ENCODE data around the gene PFDN4.

Gene PFDN4

DNA sequence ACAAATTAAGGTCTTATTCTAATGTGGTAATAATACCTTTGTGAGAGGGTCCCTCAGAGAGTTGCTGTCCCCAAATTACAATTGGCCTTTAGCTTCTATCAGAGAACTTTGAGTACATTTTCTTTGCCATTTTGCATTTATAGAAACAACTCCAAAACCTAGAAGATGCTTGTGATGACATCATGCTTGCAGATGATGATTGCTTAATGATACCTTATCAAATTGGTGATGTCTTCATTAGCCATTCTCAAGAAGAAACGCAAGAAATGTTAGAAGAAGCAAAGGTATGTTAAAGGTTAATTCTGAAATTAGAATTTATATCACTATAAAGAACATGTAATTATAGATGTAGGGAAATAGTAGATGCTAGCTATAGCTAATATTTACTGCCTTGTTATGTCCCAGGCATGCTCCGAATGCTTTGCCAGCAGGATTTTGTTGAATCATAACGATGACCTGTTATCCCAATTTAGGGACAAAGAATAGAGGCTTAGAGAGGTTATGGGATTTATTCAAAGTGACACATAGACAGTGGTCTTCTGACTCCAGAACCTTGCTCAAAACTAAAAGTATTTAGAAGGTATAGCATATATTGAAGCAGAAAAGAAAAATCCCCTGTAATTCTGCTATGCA is 7.4 kb downstream of the PFDN4 start:
- Histone ChIP-seq H3K9me3 (ENCODE audit: control insufficient read depth, insufficient read depth, low read depth, low read length) (no peaks in the 10 kb centered on the region), H3K4me1 (ENCODE audit: control insufficient read depth, insufficient read depth, low read length) (no peaks in the 10 kb centered on the region), H3K4me3 (ENCODE audit: low read depth, low read length) (no peak overlapping the region), H3K27ac (ENCODE audit: extremely low read depth, low read depth, low read length) (no peak overlapping the region), H3K36me3 (ENCODE audit: control insufficient read depth in 2 of 2, insufficient read depth in 1 of 2, low read length in 2 of 2) (peaks cover 5 to 50% of the 10 kb centered on the region in 2 experiments; a peak in 2 of 3 replicates)
- ChIA-PET POLR2A (no interaction called here), CTCF (interaction anchor here (1.5 to 2.4 kb wide), 3 partner anchors 112 to 433 kb away, joined by 5 to 6 read pairs (median 6); no protein-coding TSS in a partner anchor)
- TF ChIP-seq ATF2 (tag by site-specific recombination; IDR thresholded peaks at IDR 0.05; ENCODE audit: low read depth) (peak; percentile 53; the same call in 1 of the 2 replicates), SP7 (tag by site-specific recombination; IDR thresholded peaks at IDR 0.05) (peak; percentile 54)
- TF ChIP-seq, protein P1, sequence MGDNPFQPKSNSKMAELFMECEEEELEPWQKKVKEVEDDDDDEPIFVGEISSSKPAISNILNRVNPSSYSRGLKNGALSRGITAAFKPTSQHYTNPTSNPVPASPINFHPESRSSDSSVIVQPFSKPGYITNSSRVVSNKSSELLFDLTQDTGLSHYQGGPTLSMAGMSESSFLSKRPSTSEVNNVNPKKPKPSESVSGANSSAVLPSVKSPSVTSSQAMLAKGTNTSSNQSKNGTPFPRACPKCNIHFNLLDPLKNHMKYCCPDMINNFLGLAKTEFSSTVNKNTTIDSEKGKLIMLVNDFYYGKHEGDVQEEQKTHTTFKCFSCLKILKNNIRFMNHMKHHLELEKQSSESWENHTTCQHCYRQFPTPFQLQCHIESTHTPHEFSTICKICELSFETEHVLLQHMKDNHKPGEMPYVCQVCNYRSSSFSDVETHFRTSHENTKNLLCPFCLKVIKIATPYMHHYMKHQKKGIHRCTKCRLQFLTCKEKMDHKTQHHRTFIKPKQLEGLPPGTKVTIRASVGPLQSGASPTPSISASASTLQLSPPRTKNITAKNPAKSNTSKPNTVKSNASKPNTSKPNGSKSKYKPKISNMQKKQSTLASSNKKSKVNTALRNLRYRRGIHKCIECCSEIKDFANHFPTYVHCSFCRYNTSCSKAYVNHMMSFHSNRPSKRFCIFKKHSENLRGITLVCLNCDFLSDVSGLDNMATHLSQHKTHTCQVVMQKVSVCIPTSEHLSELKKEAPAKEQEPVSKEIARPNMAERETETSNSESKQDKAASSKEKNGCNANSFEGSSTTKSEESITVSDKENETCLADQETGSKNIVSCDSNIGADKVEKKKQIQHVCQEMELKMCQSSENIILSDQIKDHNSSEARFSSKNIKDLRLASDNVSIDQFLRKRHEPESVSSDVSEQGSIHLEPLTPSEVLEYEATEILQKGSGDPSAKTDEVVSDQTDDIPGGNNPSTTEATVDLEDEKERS (tag by site-specific recombination; IDR thresholded peaks at IDR 0.05), result no peak

- ChIA-PET POLR2A (no interaction called here), CTCF (interaction anchor here (1.5 kb wide), 1 partner anchor 19 kb away, joined by 3 read pairs; no protein-coding TSS in a partner anchor)
- Histone ChIP-seq H3K4me1 (ENCODE audit: control insufficient read depth, insufficient read depth, low read length) (no peaks in the 10 kb centered on the region), H3K9me3 (ENCODE audit: control insufficient read depth, insufficient read depth, low read depth, low read length) (no peaks in the 10 kb centered on the region), H3K4me3 (ENCODE audit: low read depth, low read length) (no peak overlapping the region), H3K27ac (ENCODE audit: extremely low read depth, low read depth, low read length) (no peak overlapping the region), H3K36me3 (ENCODE audit: control insufficient read depth in 2 of 2, insufficient read depth in 1 of 2, low read length in 2 of 2) (peaks cover 5 to 37% of the 10 kb centered on the region in 2 experiments; a peak in 2 of 3 replicates)
- no peak for TF ChIP-seq ZSCAN23 (tag by site-specific recombination; IDR thresholded peaks at IDR 0.05)
- TF ChIP-seq PRDM4 (tag by site-specific recombination; IDR thresholded peaks at IDR 0.05), result no peak
- peak; percentile 68 for TF ChIP-seq ZBTB20 (tag by site-specific recombination; IDR thresholded peaks at IDR 0.05)
These were observed 9.9 kb downstream of the PFDN4 start for GRCh38 chr20:54217762-54218161.

- Histone ChIP-seq H3K4me1 (ENCODE audit: control insufficient read depth, insufficient read depth, low read length) (no peaks in the 10 kb centered on the region), H3K36me3 (ENCODE audit: control insufficient read depth in 2 of 2, insufficient read depth in 1 of 2, low read length in 2 of 2) (peaks cover 5 to 37% of the 10 kb centered on the region in 2 experiments; a peak in 2 of 3 replicates), H3K4me3 (ENCODE audit: low read depth, low read length) (no peak overlapping the region), H3K9me3 (ENCODE audit: control insufficient read depth, insufficient read depth, low read depth, low read length) (no peaks in the 10 kb centered on the region), H3K27ac (ENCODE audit: extremely low read depth, low read depth, low read length) (no peak overlapping the region)
- ChIA-PET CTCF (interaction anchor here (1.4 to 2.0 kb wide), 4 partner anchors 10 to 430 kb away, joined by 3 to 12 read pairs (median 9); partner anchors contain the start of gene PFDN4), POLR2A (no interaction called here)
- TF ChIP-seq ZNF654 (tag by site-specific recombination; IDR thresholded peaks at IDR 0.05; ENCODE audit: low read depth) (no peak), EGR2 (tag by site-specific recombination; IDR thresholded peaks at IDR 0.05; ENCODE audit: low read depth) (no peak), ZNF707 (tag by site-specific recombination; IDR thresholded peaks at IDR 0.05) (no peak), IKZF3 (tag by site-specific recombination; IDR thresholded peaks at IDR 0.05) (no peak), ZBTB7A (tag by site-specific recombination; IDR thresholded peaks at IDR 0.05; ENCODE audit: low read depth) (no peak), ZNF37A (tag by site-specific recombination; IDR thresholded peaks at IDR 0.05) (no peak), ZNF510 (tag by site-specific recombination; IDR thresholded peaks at IDR 0.05; ENCODE audit: insufficient replicate concordance) (no peak), SCRT1 (tag by site-specific recombination; IDR thresholded peaks at IDR 0.05; ENCODE audit: borderline replicate concordance) (no peak), HOXD13 (CRISPR knock-in tag; IDR thresholded peaks at IDR 0.05; ENCODE audit: borderline replicate concordance) (no peak), ZNF629 (tag by site-specific recombination; IDR thresholded peaks at IDR 0.05) (no peak), ZNF747 (tag by site-specific recombination; IDR thresholded peaks at IDR 0.05) (no peak), ZNF560 (tag by site-specific recombination; IDR thresholded peaks at IDR 0.05; ENCODE audit: borderline replicate concordance) (no peak), TRIM28 (IDR thresholded peaks at IDR 0.05; ENCODE audit: borderline replicate concordance, low read length) (no peak), ZNF785 (tag by site-specific recombination; IDR thresholded peaks at IDR 0.05) (no peak), ZNF670 (tag by site-specific recombination; IDR thresholded peaks at IDR 0.05; ENCODE audit: low read depth) (no peak), ZFP37 (tag by site-specific recombination; IDR thresholded peaks at IDR 0.05) (no peak)
- TF ChIP-seq, protein P2, sequence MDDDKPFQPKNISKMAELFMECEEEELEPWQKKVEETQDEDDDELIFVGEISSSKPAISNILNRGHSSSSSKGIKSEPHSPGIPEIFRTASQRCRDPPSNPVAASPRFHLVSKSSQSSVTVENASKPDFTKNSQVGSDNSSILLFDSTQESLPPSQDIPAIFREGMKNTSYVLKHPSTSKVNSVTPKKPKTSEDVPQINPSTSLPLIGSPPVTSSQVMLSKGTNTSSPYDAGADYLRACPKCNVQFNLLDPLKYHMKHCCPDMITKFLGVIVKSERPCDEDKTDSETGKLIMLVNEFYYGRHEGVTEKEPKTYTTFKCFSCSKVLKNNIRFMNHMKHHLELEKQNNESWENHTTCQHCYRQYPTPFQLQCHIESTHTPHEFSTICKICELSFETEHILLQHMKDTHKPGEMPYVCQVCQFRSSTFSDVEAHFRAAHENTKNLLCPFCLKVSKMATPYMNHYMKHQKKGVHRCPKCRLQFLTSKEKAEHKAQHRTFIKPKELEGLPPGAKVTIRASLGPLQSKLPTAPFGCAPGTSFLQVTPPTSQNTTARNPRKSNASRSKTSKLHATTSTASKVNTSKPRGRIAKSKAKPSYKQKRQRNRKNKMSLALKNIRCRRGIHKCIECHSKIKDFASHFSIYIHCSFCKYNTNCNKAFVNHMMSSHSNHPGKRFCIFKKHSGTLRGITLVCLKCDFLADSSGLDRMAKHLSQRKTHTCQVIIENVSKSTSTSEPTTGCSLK (tag by site-specific recombination; IDR thresholded peaks at IDR 0.05), result no peak
These were observed 10.6 kb downstream of the PFDN4 start for GRCh38 chr20:54218470-54218869.

Data from HEK293 (cell line).